Upper lobe of left lung (tissue), 6 donors: ENCODE data around the gene RANBP6. TPM values are rescaled to one million over a fixed set of nuclear protein-coding genes. Genes with fewer than 3 reads are reported as not detected.

Experiments
- ATAC-seq, 2 donors: fragments of 200-7000 bp; cut with Tn5 transposase; one replicate each; pipeline ENCODE4 v1.9.1; 2022; ENCODE audit warnings: mild to moderate bottlenecking in 2 of 2, moderate library complexity in 2 of 2; ENCODE audit not compliant: low FRiP score in 2 of 2
- DNase-seq, 2 donors: peaks; one replicate each; pipeline ENCODE4 v3.0.0-alpha.2; 2019 to 2020
- H3K27ac ChIP-seq, 4 donors: fragments of 200-600 bp; sonication (generic); one replicate each; pipeline ENCODE4 v1.5.1; 2016 to 2019
- H3K27me3 ChIP-seq, 4 donors: fragments of 200-600 bp; sonication (generic); one replicate each; pipeline ENCODE4 v1.5.1; 2017 to 2019
- H3K36me3 ChIP-seq, 4 donors: fragments of 200-600 bp; sonication (generic); one replicate each; pipeline ENCODE4 v1.5.1; 2016 to 2019
- H3K4me1 ChIP-seq, 4 donors: fragments of 200-600 bp; sonication (generic); one replicate each; pipeline ENCODE4 v1.5.1; 2018 to 2019
- H3K4me3 ChIP-seq, 4 donors: fragments of 200-600 bp; sonication (generic); one replicate each; pipeline ENCODE4 v1.5.1; 2017 to 2019; ENCODE audit warnings: mild to moderate bottlenecking in 2 of 4, moderate library complexity in 1 of 4
- H3K9me3 ChIP-seq, 4 donors: fragments of 200-600 bp; sonication (generic); one replicate each; pipeline ENCODE4 v1.5.1; 2018 to 2019
- CTCF ChIP-seq, 6 experiments: fragments of 450-650 bp in 4 of 6; fragments of 200-600 bp in 2 of 6; sonication (generic) in 2 of 6; IDR thresholded peaks; one replicate each; pipeline ENCODE4 v1.5.1; 2016 to 2019; ENCODE audit warnings: antibody characterized with exemption in 6 of 6
- EP300 ChIP-seq, 4 donors: sonication (generic); formaldehyde crosslinking; IDR thresholded peaks; one replicate each; pipeline ENCODE4 v1.5.1; 2017; ENCODE audit warnings: antibody characterized with exemption in 4 of 4, control low read depth in 2 of 4
- POLR2A ChIP-seq, 4 donors: fragments of 450-650 bp; IDR thresholded peaks; one replicate each; pipeline ENCODE4 v1.5.1; 2016 to 2017; ENCODE audit warnings: antibody characterized with exemption in 4 of 4, mild to moderate bottlenecking in 2 of 4
- POLR2AphosphoS5 ChIP-seq, 2 donors: sonication (generic); formaldehyde crosslinking; IDR thresholded peaks; one replicate each; pipeline ENCODE4 v1.5.1; 2017; ENCODE audit warnings: antibody characterized with exemption in 2 of 2
- WGBS, 2 donors: methylation state at CpG; one replicate each; pipeline ENCODE4 v1.1.5; 2017 to 2018; 5-methylcytosine and 5-hydroxymethylcytosine counted together
- total RNA-seq, 6 donors: library from RNA; depleted of rRNA in 4 of 6; stranded (reverse); fragments of >200 nt in 4 of 6; gene quantifications; one replicate each; pipeline versions ENCODE4 v1.1.0 to v1.2.1, GENCODE V29; 2016 to 2021
- donor health status: DM: no; HTN: no; CAD: no; lungs with moderate emphysema.
- donor health status: DM: no; HTN: yes; CAD: no; lungs with severe emphysema.

RANBP6 gene
- total RNA-seq, 6 donors from 2014 or later = 6.4 to 19.8 (median 12.6) TPM

GRCh38 chr9:6045364-6045763, 29.9 kb upstream of the RANBP6 start:
- no peaks in the 10 kb centered on the region for H3K36me3 ChIP-seq
- WGBS, 2 donors = 83 to 92% methylated on average over 3 to 4 of the region's 4 CpGs
- ATAC-seq (no peak), DNase-seq (no peak)
- no peaks in the 10 kb centered on the region for H3K4me1 ChIP-seq
- H3K4me3 ChIP-seq = no peak overlapping the region
- TF ChIP-seq EP300 (IDR thresholded peaks at IDR 0.05) (no peak), POLR2A (IDR thresholded peaks at IDR 0.05) (no peak), POLR2AphosphoS5 (IDR thresholded peaks at IDR 0.05) (no peak), CTCF (IDR thresholded peaks at IDR 0.05) (no peak)
- H3K27me3 ChIP-seq = no peaks in the 10 kb centered on the region
- no peaks in the 10 kb centered on the region for H3K9me3 ChIP-seq
- no peak overlapping the region for H3K27ac ChIP-seq

GRCh38 chr9:6040077-6040476, 24.7 kb upstream of the RANBP6 start:
- Histone ChIP-seq H3K4me3 (no peak overlapping the region), H3K27me3 (no peaks in the 10 kb centered on the region), H3K9me3 (no peaks in the 10 kb centered on the region), H3K27ac (no peak overlapping the region), H3K4me1 (no peaks in the 10 kb centered on the region), H3K36me3 (no peaks in the 10 kb centered on the region)
- DNase-seq (no peak), ATAC-seq (no peak)
- TF ChIP-seq CTCF (IDR thresholded peaks at IDR 0.05) (no peak), EP300 (IDR thresholded peaks at IDR 0.05) (no peak), POLR2A (IDR thresholded peaks at IDR 0.05) (no peak), POLR2AphosphoS5 (IDR thresholded peaks at IDR 0.05) (no peak)
- WGBS, 2 donors = 91 to 93% methylated on average over 3 of the region's 3 CpGs

GRCh38 chr9:6036391-6036790, 21.0 kb upstream of the RANBP6 start:
- no peak for TF ChIP-seq POLR2A (IDR thresholded peaks at IDR 0.05)
- no peak for TF ChIP-seq EP300 (IDR thresholded peaks at IDR 0.05)
- TF ChIP-seq POLR2AphosphoS5 (IDR thresholded peaks at IDR 0.05) = no peak
- no peak for TF ChIP-seq CTCF (IDR thresholded peaks at IDR 0.05)
- H3K4me3 ChIP-seq = no peak overlapping the region
- H3K9me3 ChIP-seq = no peaks in the 10 kb centered on the region
- WGBS, 2 donors = 87 to 90% methylated on average over 3 of the region's 3 CpGs
- H3K27ac ChIP-seq = no peak overlapping the region
- no peaks in the 10 kb centered on the region for H3K4me1 ChIP-seq
- DNase-seq = no peak
- no peaks in the 10 kb centered on the region for H3K36me3 ChIP-seq
- ATAC-seq = no peak
- no peaks in the 10 kb centered on the region for H3K27me3 ChIP-seq

- no peaks in the 10 kb centered on the region for H3K27me3 ChIP-seq
- H3K4me1 ChIP-seq = no peaks in the 10 kb centered on the region
- H3K27ac ChIP-seq = no peak overlapping the region
- H3K36me3 ChIP-seq = no peaks in the 10 kb centered on the region
- DNase-seq = no peak
- no peak overlapping the region for H3K4me3 ChIP-seq
- no peaks in the 10 kb centered on the region for H3K9me3 ChIP-seq
- TF ChIP-seq CTCF (IDR thresholded peaks at IDR 0.05) (no peak), POLR2AphosphoS5 (IDR thresholded peaks at IDR 0.05) (no peak), POLR2A (IDR thresholded peaks at IDR 0.05) (no peak), EP300 (IDR thresholded peaks at IDR 0.05) (no peak)
- 71 to 95% methylated on average over 3 to 5 of the region's 5 CpGs for WGBS, 2 donors
- peak in 1 of 2 donors; percentile 49 for ATAC-seq
Measured at GRCh38 chr9:6034954-6035353, 19.5 kb upstream of the RANBP6 start.

- no peak for DNase-seq
- no peaks in the 10 kb centered on the region for H3K27me3 ChIP-seq
Measured at GRCh38 chr9:6029604-6030274, 14.3 kb upstream of the RANBP6 start.

More at GRCh38 chr9:6029604-6030274, 14.3 kb upstream of the RANBP6 start:
- no peak overlapping the region for H3K27ac ChIP-seq
- 68 to 79% methylated on average over 4 of the region's 4 CpGs for WGBS, 2 donors
- no peaks in the 10 kb centered on the region for H3K9me3 ChIP-seq
- TF ChIP-seq POLR2AphosphoS5 (IDR thresholded peaks at IDR 0.05) (no peak), CTCF (IDR thresholded peaks at IDR 0.05) (no peak), POLR2A (IDR thresholded peaks at IDR 0.05) (no peak), EP300 (IDR thresholded peaks at IDR 0.05) (no peak)
- H3K4me3 ChIP-seq = no peak overlapping the region
- no peak for ATAC-seq
- no peaks in the 10 kb centered on the region for H3K36me3 ChIP-seq
- no peaks in the 10 kb centered on the region for H3K4me1 ChIP-seq
